Mucosa of rectum (tissue), 2 donors: Measurements from ENCODE around the gene CLEC4A.
A peak's percentile ranks its signal among the peaks of the same experiment; 100 is the strongest.
"Not testable (repeated sequence)": the region's sequence is repeated elsewhere in the genome, so short reads cannot be mapped to it uniquely, and the experiment has no call there.

Experiments
- H3K27ac ChIP-seq, 2 donors: one replicate each; pipeline ENCODE4 v1.7.0; 2013; ENCODE audit warnings: inconsistent platforms in 2 of 2, low read depth in 2 of 2, low read length in 2 of 2
- H3K27me3 ChIP-seq, 2 donors: one replicate each; pipeline ENCODE4 v1.7.0; 2013; ENCODE audit warnings: low read length in 2 of 2; ENCODE audit not compliant: control insufficient read depth in 2 of 2, insufficient read depth in 2 of 2
- H3K36me3 ChIP-seq, 2 donors: one replicate each; pipeline ENCODE4 v1.7.0; 2013; ENCODE audit warnings: low read length in 2 of 2; ENCODE audit not compliant: control insufficient read depth in 2 of 2, insufficient read depth in 2 of 2
- H3K4me1 ChIP-seq, 2 donors: one replicate each; pipeline ENCODE4 v1.7.0; 2013; ENCODE audit warnings: low read length in 2 of 2, mild to moderate bottlenecking in 1 of 2; ENCODE audit not compliant: control insufficient read depth in 2 of 2, insufficient read depth in 2 of 2
- H3K4me3 ChIP-seq, 2 donors: one replicate each; pipeline ENCODE4 v1.7.0; 2013; ENCODE audit warnings: low read length in 2 of 2
- H3K9ac ChIP-seq, 2 donors: one replicate each; pipeline ENCODE4 v1.7.0; 2013; ENCODE audit warnings: low read length in 2 of 2, low read depth in 1 of 2, mild to moderate bottlenecking in 1 of 2
- H3K9me3 ChIP-seq, 2 donors: one replicate each; pipeline ENCODE4 v1.7.0; 2013; ENCODE audit warnings: low read length in 2 of 2; ENCODE audit not compliant: control insufficient read depth in 2 of 2
- donor health status: healthy.
- donor health status: Normal muscosa, but diverticular disease.

Gene CLEC4A

GRCh38 chr12:8087666-8088065 is 35.8 kb upstream of the CLEC4A start:
- Histone ChIP-seq H3K27me3 (no peaks in the 10 kb centered on the region), H3K9ac (no peak overlapping the region), H3K36me3 (peaks cover 32 to 34% of the 10 kb centered on the region in 2 donors), H3K9me3 (no peaks in the 10 kb centered on the region), H3K4me1 (peaks cover 10 to 13% of the 10 kb centered on the region in 2 donors), H3K4me3 (no peak overlapping the region), H3K27ac (peak overlapping the region in 1 of 2 donors; percentile 32)

GRCh38 chr12:8088574-8088973 is 34.8 kb upstream of the CLEC4A start:
- Histone ChIP-seq H3K9me3 (no peaks in the 10 kb centered on the region), H3K27ac (peak overlapping the region in 1 of 2 donors; percentile 32), H3K9ac (no peak overlapping the region), H3K4me3 (no peak overlapping the region), H3K4me1 (peaks cover 4 to 5% of the 10 kb centered on the region in 2 donors), H3K36me3 (peaks cover 40 to 42% of the 10 kb centered on the region in 2 donors), H3K27me3 (no peaks in the 10 kb centered on the region)

GRCh38 chr12:8089277-8089676 is 34.1 kb upstream of the CLEC4A start:
- H3K9ac ChIP-seq, H3K4me3 ChIP-seq, H3K27ac ChIP-seq, H3K4me1 ChIP-seq, H3K27me3 ChIP-seq, H3K9me3 ChIP-seq: not testable (repeated sequence)
- peaks cover 44 to 46% of the 10 kb centered on the region in 2 donors for H3K36me3 ChIP-seq

- Histone ChIP-seq H3K27ac (no peak overlapping the region), H3K27me3 (no peaks in the 10 kb centered on the region), H3K9ac (no peak overlapping the region), H3K4me3 (no peak overlapping the region), H3K9me3 (no peaks in the 10 kb centered on the region), H3K36me3 (peaks cover 48 to 50% of the 10 kb centered on the region in 2 donors), H3K4me1 (no peaks in the 10 kb centered on the region)
These were observed 33.7 kb upstream of the CLEC4A start for GRCh38 chr12:8089716-8090115.

- Histone ChIP-seq H3K36me3 (peaks cover 66 to 71% of the 10 kb centered on the region in 2 donors), H3K9me3 (no peaks in the 10 kb centered on the region), H3K4me1 (no peaks in the 10 kb centered on the region)
These were observed 30.1 kb upstream of the CLEC4A start for GRCh38 chr12:8093291-8093690.

GRCh38 chr12:8096281-8096915 is 27.0 kb upstream of the CLEC4A start:
- H3K9me3 ChIP-seq: no peaks in the 10 kb centered on the region
- no peak overlapping the region for H3K4me3 ChIP-seq
- H3K9ac ChIP-seq: no peak overlapping the region
- H3K4me1 ChIP-seq: no peaks in the 10 kb centered on the region
- H3K27me3 ChIP-seq: no peaks in the 10 kb centered on the region
- no peak overlapping the region for H3K27ac ChIP-seq
- peaks cover 44 to 53% of the 10 kb centered on the region in 2 donors for H3K36me3 ChIP-seq

More at GRCh38 chr12:8093291-8093690, 30.1 kb upstream of the CLEC4A start:
- no peak overlapping the region for H3K27ac ChIP-seq
- H3K9ac ChIP-seq: no peak overlapping the region
- H3K27me3 ChIP-seq: no peaks in the 10 kb centered on the region
- no peak overlapping the region for H3K4me3 ChIP-seq

GRCh38 chr12:8099235-8099634 is 24.2 kb upstream of the CLEC4A start:
- Histone ChIP-seq H3K9me3 (no peaks in the 10 kb centered on the region), H3K27ac (no peak overlapping the region), H3K27me3 (no peaks in the 10 kb centered on the region), H3K9ac (no peak overlapping the region), H3K4me1 (no peaks in the 10 kb centered on the region), H3K36me3 (peaks cover 22 to 27% of the 10 kb centered on the region in 2 donors), H3K4me3 (no peak overlapping the region)

- Histone ChIP-seq H3K27me3 (no peaks in the 10 kb centered on the region), H3K4me1 (no peaks in the 10 kb centered on the region), H3K36me3 (no peaks in the 10 kb centered on the region), H3K27ac (no peak overlapping the region), H3K4me3 (no peak overlapping the region), H3K9ac (peak overlapping the region in 1 of 2 donors; percentile 34), H3K9me3 (no peaks in the 10 kb centered on the region)
These were observed 14.5 kb upstream of the CLEC4A start for GRCh38 chr12:8108808-8109398.

- H3K27me3 ChIP-seq, H3K9ac ChIP-seq, H3K9me3 ChIP-seq, H3K4me1 ChIP-seq, H3K4me3 ChIP-seq, H3K36me3 ChIP-seq, H3K27ac ChIP-seq: not testable (repeated sequence)
These were observed 10.3 kb upstream of the CLEC4A start for GRCh38 chr12:8113117-8113516.

- Histone ChIP-seq H3K27ac (no peak overlapping the region), H3K4me3 (no peak overlapping the region), H3K9me3 (no peaks in the 10 kb centered on the region), H3K9ac (no peak overlapping the region), H3K36me3 (no peaks in the 10 kb centered on the region), H3K27me3 (no peaks in the 10 kb centered on the region), H3K4me1 (no peaks in the 10 kb centered on the region)
These were observed 3.2 kb upstream of the CLEC4A start for GRCh38 chr12:8120072-8120713.
